Lung (tissue), 12 donors: ENCODE measurements around the gene SMPDL3A. TPM values are rescaled to one million over a fixed set of nuclear protein-coding genes. Genes with fewer than 3 reads are reported as not detected.

ENCODE experiments used
- ATAC-seq: fragments of 200-7000 bp; cut with Tn5 transposase; one replicate; pipeline ENCODE4 v1.9.1; 2020; ENCODE audit warnings: moderate number of reproducible peaks; ENCODE audit not compliant: insufficient read depth, low FRiP score
- DNase-seq, 3 donors: peaks; one replicate each; pipeline ENCODE4 v3.0.0-alpha.2; 2013 to 2017
- H3K27ac ChIP-seq, 2 donors: one replicate each; pipeline ENCODE4 v1.5.1; 2013; ENCODE audit warnings: mild to moderate bottlenecking in 2 of 2, moderate library complexity in 2 of 2, control low read depth in 1 of 2, inconsistent platforms in 1 of 2, low read depth in 1 of 2, low read length in 1 of 2
- H3K27me3 ChIP-seq, 3 donors: one replicate each; pipeline ENCODE4 v1.5.1; 2013; ENCODE audit warnings: low read length in 2 of 3; ENCODE audit not compliant: control insufficient read depth in 3 of 3, insufficient read depth in 3 of 3
- H3K36me3 ChIP-seq, 4 donors: one replicate each; pipeline ENCODE4 v1.5.1; 2013; ENCODE audit warnings: low read length in 4 of 4, mild to moderate bottlenecking in 1 of 4, moderate library complexity in 1 of 4; ENCODE audit not compliant: control insufficient read depth in 4 of 4, insufficient read depth in 4 of 4
- H3K4me1 ChIP-seq, 5 donors: one replicate each; pipeline ENCODE4 v1.5.1; 2013; ENCODE audit warnings: low read length in 5 of 5, mild to moderate bottlenecking in 2 of 5, moderate library complexity in 1 of 5; ENCODE audit not compliant: control insufficient read depth in 5 of 5, insufficient read depth in 5 of 5
- H3K4me3 ChIP-seq: one replicate; pipeline ENCODE4 v1.5.1; 2013; ENCODE audit warnings: mild to moderate bottlenecking, control low read depth, moderate library complexity
- H3K9ac ChIP-seq, 2 donors: one replicate each; pipeline ENCODE4 v1.5.1; 2013; ENCODE audit warnings: low read length in 2 of 2, control low read depth in 1 of 2; ENCODE audit not compliant: insufficient read depth in 1 of 2
- H3K9me3 ChIP-seq, 4 donors: one replicate each; pipeline ENCODE4 v1.5.1; 2013; ENCODE audit warnings: low read length in 3 of 4, mild to moderate bottlenecking in 1 of 4, moderate library complexity in 1 of 4; ENCODE audit not compliant: control insufficient read depth in 4 of 4, insufficient read depth in 3 of 4
- WGBS, 2 donors: extraction: QIAGEN DNeasy Blood & Tissue Kit; methylation state at CpG; one replicate each; pipeline ENCODE4 v1.1.7; 2013; 5-methylcytosine and 5-hydroxymethylcytosine counted together
- polyA plus RNA-seq, 2 donors: library from polyadenylated mRNA; stranded (reverse); fragments of 200-250 nt; gene quantifications; one replicate each; pipeline ENCODE4 v1.2.1, GENCODE V29; 2013
- total RNA-seq, 2 donors: library from RNA; depleted of rRNA in 1 of 2; stranded (reverse); fragments of >200 nt in 1 of 2; gene quantifications; one replicate each; pipeline ENCODE4 v1.2.1, GENCODE V29; 2014 to 2021
- TF ChIP-seq, protein P1 (sequence below): IDR thresholded peaks from 2 replicates; pipeline ENCODE4 v1.5.1; 2012; ENCODE audit warnings: mild to moderate bottlenecking; ENCODE audit errors: control extremely low read depth, extremely low read depth
- donor health status: control.
- donor health status: control.
- donor health status: Bipolar disorder and iron deficiency.
- donor health status: healthy.
- donor health status: DM: yes; HTN: yes; CAD: no.

Gene SMPDL3A
- total and polyA plus RNA-seq, 4 donors, result 14.0 to 55.2 (median 30.0) TPM

DNA sequence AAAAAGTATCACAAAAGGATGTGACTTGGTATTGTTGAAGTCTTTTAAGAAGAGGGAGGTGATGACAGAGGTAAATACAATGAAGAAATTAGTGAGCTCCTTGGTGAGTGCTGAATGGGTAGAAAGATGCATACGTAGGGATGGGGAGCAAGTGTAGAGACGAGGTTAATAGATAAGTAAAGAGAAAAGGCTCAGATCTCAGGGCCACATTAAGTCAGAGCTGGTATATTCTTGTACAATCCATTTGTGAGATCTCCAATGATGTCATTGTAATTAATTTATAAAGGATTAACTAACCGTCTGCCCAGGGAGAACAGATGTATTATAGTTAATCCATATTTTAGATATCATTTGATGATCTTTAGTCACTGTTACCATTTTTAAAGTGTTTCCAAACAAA is 43.4 kb downstream of the SMPDL3A start:
- Histone ChIP-seq H3K4me3 (no peak overlapping the region), H3K4me1 (peaks cover 0 to 7% (median 0%) of the 10 kb centered on the region in 5 donors), H3K27me3 (no peaks in the 10 kb centered on the region), H3K27ac (no peak overlapping the region), H3K9me3 (no peaks in the 10 kb centered on the region), H3K36me3 (no peaks in the 10 kb centered on the region), H3K9ac (no peak overlapping the region)
- TF ChIP-seq, protein P1, sequence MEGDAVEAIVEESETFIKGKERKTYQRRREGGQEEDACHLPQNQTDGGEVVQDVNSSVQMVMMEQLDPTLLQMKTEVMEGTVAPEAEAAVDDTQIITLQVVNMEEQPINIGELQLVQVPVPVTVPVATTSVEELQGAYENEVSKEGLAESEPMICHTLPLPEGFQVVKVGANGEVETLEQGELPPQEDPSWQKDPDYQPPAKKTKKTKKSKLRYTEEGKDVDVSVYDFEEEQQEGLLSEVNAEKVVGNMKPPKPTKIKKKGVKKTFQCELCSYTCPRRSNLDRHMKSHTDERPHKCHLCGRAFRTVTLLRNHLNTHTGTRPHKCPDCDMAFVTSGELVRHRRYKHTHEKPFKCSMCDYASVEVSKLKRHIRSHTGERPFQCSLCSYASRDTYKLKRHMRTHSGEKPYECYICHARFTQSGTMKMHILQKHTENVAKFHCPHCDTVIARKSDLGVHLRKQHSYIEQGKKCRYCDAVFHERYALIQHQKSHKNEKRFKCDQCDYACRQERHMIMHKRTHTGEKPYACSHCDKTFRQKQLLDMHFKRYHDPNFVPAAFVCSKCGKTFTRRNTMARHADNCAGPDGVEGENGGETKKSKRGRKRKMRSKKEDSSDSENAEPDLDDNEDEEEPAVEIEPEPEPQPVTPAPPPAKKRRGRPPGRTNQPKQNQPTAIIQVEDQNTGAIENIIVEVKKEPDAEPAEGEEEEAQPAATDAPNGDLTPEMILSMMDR, result no peak
- no peak for DNase-seq
- 87 to 90% methylated on average over 3 of the region's 3 CpGs for WGBS, 2 donors
- ATAC-seq, result no peak

DNA sequence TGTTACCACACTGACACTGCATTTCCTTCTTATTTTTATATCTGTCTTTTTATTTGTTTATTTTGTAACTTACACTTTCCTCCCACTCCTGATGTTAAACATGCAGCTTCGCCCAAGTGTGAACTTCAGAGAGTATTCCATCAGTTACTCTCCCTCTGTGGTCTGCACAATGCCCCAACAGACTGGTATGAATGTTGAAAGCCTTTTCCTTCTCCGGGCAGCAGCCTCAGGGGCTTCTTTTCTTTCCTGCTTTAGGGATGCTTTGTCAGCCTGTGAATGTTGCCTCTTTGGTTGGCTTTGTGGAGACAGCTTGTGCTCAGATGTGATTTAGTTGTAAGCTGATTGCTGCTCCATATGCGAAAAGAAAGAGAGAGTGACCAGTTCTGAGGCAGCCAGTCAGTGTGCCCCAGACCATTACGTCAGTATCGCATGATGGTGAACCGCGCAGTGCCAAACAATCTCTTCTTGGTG is 44.0 kb downstream of the SMPDL3A start:
- no peak overlapping the region for H3K9ac ChIP-seq
- ATAC-seq (no peak), DNase-seq (peak in 2 of 3 donors; percentile 9 to 14)
- H3K27me3 ChIP-seq, result no peaks in the 10 kb centered on the region
- no peaks in the 10 kb centered on the region for H3K36me3 ChIP-seq
- H3K9me3 ChIP-seq, result no peaks in the 10 kb centered on the region
- peaks cover 0 to 7% (median 0%) of the 10 kb centered on the region in 5 donors for H3K4me1 ChIP-seq
- no peak overlapping the region for H3K27ac ChIP-seq
- WGBS, 2 donors, result 90 to 91% methylated on average over 7 of the region's 7 CpGs
- TF ChIP-seq, protein P1, result no peak
- no peak overlapping the region for H3K4me3 ChIP-seq

DNA sequence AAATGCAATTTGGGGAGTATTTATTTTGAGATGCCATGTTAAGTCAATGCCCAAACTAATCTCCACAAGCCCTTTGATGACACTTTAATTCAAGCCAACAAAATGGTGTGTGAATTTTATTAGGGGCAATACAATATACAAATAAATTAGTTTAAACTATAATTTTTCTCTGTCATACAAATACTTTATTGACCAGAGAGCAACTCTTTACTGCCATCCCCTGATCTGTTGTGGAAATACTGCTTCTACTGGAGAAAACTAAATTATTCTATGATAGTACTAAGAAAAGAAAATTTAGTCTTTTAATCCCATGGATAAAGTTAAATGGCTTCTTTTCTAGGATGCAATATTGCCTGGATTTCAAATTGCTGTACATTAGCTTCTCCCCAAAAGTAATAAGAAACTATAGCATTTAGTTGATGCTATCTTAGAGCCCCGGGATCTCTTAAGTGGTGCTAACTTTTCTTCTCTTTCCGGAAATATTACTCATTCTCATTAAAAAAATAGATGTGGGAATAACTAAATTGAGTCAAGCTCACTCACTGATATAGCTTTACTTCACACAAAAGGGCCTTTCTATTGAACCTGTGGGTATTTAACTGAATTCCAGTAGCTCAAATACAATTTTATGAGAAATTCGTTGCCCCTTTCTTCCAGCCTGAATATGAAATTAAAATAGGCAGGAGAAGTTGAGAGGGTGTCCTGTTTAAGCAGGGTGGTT is 49.2 kb downstream of the SMPDL3A start:
- ATAC-seq, result no peak
- no peaks in the 10 kb centered on the region for H3K36me3 ChIP-seq
- TF ChIP-seq, protein P1, result no peak
- H3K27me3 ChIP-seq, result no peaks in the 10 kb centered on the region
- H3K4me1 ChIP-seq, result no peaks in the 10 kb centered on the region
- DNase-seq, result peak in 2 of 3 donors; percentile 39 to 52
- 90 to 92% methylated on average over 3 of the region's 3 CpGs for WGBS, 2 donors
- no peak overlapping the region for H3K9ac ChIP-seq
- H3K4me3 ChIP-seq, result no peak overlapping the region
- no peak overlapping the region for H3K27ac ChIP-seq
- no peaks in the 10 kb centered on the region for H3K9me3 ChIP-seq

DNA sequence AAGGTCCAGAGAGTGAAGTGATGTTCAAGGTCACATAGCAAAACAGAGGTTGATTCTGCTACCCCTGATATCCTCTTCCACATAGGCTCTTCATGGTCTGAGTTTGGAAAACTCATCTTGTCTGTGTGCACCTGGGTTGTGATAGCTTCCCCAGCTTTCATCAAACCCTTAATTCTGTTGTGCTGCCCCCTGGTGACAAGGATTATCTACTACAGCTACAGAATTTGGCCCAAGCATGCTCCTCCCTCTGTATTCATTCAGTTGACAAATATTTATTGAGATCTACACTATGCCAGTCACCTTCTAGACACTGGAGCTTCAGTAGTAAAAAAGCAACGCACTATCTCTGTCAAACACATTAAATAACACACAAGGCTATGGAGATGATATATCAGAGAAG is 50.4 kb downstream of the SMPDL3A start:
- no peak overlapping the region for H3K27ac ChIP-seq
- H3K9me3 ChIP-seq, result no peaks in the 10 kb centered on the region
- no peaks in the 10 kb centered on the region for H3K4me1 ChIP-seq
- 0 to 3% methylated on average over 1 of the region's 1 CpG for WGBS, 2 donors
- H3K36me3 ChIP-seq, result no peaks in the 10 kb centered on the region
- H3K9ac ChIP-seq, result no peak overlapping the region
- no peak overlapping the region for H3K4me3 ChIP-seq
- TF ChIP-seq, protein P1, result peak; percentile 70
- ATAC-seq, result peak; percentile 92
- no peaks in the 10 kb centered on the region for H3K27me3 ChIP-seq
- DNase-seq, result peak; percentile 48 to 64 (median 60)
